Measurements from ENCODE around the gene DONSON.

- TF ChIP-seq CTCF (IDR thresholded peaks at IDR 0.05; ENCODE audit: control extremely low read depth in 1 of 3, insufficient read depth in 1 of 3, low read depth in 1 of 3, low read length in 3 of 3) (no peak), CREB1 (IDR thresholded peaks at IDR 0.05) (no peak), EP300 (IDR thresholded peaks at IDR 0.05; ENCODE audit: borderline replicate concordance in 1 of 2, low read depth in 2 of 2, low read length in 2 of 2) (no peak)
Observed at GRCh38 chr21:33560965-33561364, 27.5 kb downstream of the DONSON start.
